ENCODE data around the gene RPTOR.

DNA sequence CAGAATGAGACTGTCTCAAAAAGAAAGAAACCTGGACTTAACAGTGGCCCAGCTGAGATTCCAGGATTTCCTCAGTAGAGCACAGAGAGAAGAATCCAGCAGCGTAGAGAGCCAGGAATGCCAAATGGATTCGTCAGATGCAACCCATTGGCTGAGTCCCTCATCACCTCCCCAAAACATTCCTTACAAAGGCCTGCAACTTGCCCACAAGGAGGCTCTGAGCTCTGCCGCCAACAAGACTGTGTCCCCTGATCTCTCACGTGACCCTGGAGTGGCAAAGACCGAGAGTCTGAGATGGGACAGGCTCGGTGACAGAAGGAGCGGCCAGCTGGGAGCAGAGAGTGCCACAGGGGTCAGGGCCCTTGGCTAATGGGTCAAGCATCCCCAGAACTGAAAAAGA, 440.1 kb downstream of the RPTOR start:
- TF ChIP-seq, protein P1, sequence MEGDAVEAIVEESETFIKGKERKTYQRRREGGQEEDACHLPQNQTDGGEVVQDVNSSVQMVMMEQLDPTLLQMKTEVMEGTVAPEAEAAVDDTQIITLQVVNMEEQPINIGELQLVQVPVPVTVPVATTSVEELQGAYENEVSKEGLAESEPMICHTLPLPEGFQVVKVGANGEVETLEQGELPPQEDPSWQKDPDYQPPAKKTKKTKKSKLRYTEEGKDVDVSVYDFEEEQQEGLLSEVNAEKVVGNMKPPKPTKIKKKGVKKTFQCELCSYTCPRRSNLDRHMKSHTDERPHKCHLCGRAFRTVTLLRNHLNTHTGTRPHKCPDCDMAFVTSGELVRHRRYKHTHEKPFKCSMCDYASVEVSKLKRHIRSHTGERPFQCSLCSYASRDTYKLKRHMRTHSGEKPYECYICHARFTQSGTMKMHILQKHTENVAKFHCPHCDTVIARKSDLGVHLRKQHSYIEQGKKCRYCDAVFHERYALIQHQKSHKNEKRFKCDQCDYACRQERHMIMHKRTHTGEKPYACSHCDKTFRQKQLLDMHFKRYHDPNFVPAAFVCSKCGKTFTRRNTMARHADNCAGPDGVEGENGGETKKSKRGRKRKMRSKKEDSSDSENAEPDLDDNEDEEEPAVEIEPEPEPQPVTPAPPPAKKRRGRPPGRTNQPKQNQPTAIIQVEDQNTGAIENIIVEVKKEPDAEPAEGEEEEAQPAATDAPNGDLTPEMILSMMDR (IDR thresholded peaks at IDR 0.05), result no peak
- no peak for TF ChIP-seq POLR2A (IDR thresholded peaks at IDR 0.05)
